Measurements from ENCODE around the gene ZNF710. TPM values are rescaled to one million over a fixed set of nuclear protein-coding genes. Genes with fewer than 3 reads are reported as not detected.

ZNF710 gene
- total RNA-seq, 1 donor from 2014 or later: 26.8 TPM

DNA sequence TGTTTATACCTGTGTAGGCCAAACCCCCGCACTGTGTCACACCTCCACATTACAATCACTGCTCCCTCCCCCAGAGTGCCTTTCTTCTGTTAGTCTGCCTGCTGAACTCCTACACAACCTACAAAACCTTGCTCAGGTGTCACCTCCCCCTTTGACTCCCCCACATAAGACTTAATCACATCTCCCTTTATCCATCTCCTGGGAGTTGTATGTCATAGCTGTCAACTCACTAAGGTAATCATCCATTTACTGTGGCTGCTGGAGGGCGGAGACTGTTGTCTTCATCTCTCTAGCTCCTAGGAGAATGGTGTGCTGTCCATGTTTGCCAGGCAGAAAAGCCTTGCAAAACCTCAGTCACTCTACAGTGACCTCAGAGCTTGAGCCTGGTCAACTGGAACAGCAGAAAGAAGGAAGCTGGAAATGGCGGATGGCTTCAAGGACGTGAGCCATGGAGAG, 43.8 kb downstream of the ZNF710 start:
- TF ChIP-seq, protein P1, sequence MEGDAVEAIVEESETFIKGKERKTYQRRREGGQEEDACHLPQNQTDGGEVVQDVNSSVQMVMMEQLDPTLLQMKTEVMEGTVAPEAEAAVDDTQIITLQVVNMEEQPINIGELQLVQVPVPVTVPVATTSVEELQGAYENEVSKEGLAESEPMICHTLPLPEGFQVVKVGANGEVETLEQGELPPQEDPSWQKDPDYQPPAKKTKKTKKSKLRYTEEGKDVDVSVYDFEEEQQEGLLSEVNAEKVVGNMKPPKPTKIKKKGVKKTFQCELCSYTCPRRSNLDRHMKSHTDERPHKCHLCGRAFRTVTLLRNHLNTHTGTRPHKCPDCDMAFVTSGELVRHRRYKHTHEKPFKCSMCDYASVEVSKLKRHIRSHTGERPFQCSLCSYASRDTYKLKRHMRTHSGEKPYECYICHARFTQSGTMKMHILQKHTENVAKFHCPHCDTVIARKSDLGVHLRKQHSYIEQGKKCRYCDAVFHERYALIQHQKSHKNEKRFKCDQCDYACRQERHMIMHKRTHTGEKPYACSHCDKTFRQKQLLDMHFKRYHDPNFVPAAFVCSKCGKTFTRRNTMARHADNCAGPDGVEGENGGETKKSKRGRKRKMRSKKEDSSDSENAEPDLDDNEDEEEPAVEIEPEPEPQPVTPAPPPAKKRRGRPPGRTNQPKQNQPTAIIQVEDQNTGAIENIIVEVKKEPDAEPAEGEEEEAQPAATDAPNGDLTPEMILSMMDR (IDR thresholded peaks at IDR 0.05; ENCODE audit: insufficient read depth, low read length, poor library complexity, severe bottlenecking): no peak
- Histone ChIP-seq H3K27me3 (ENCODE audit: control insufficient read depth, insufficient read depth, low read length) (no peaks in the 10 kb centered on the region), H3K36me3 (ENCODE audit: control insufficient read depth, insufficient read depth, low read length) (no peaks in the 10 kb centered on the region), H3K4me3 (ENCODE audit: low read depth, low read length) (no peak overlapping the region)
- DNase-seq (ENCODE audit: low read depth): no peak

DNA sequence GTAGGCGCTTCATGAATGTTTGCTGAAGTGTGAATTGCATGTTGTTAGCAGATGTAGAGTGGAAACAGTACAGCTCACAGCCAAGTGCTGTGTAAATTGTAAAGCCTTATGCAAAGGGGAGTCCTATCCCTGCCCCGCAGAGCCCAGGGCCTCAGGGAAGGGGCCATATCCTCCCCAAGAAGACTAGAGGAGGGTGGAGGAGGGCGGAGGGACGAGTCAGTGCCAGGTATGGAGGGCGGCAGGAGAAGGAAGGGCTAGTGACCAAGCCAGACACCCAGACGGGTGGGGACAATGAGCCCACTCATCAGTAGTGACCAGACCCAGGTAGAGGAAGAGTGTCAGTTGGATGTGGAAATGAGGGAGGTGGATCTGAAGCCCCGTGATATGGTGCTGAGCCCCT, 45.2 kb downstream of the ZNF710 start:
- no peak overlapping the region for H3K4me3 ChIP-seq (ENCODE audit: low read depth, low read length)
- H3K36me3 ChIP-seq (ENCODE audit: control insufficient read depth, insufficient read depth, low read length): no peaks in the 10 kb centered on the region
- no peaks in the 10 kb centered on the region for H3K27me3 ChIP-seq (ENCODE audit: control insufficient read depth, insufficient read depth, low read length)
- DNase-seq (ENCODE audit: low read depth): no peak
- TF ChIP-seq, protein P1 (IDR thresholded peaks at IDR 0.05; ENCODE audit: insufficient read depth, low read length, poor library complexity, severe bottlenecking): no peak

DNA sequence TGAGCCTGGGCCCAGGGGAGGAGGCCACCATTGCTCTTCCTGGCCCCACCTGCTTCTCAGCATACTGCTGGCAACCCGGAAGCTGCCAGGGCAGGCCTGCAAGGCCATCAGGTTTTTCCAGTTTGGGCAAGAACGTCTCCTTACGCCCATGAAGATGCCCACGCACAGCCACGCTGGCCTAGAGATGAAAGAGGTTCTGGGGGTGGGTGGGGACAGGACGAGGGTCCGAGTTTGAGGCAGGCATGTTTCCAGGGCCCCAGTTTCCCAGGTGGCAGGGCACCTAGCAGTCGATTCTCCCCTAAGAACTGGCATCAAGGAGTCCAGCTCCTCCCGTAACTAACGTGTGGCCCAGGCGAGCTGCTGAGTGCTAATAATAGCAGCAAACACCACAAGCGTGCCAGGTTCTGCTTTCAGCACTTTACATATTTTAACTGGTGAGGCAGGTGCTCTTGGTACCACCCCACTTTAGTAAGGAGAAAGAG, 45.8 kb downstream of the ZNF710 start:
- TF ChIP-seq, protein P1 (IDR thresholded peaks at IDR 0.05; ENCODE audit: insufficient read depth, low read length, poor library complexity, severe bottlenecking): no peak
- DNase-seq (ENCODE audit: low read depth): no peak
- Histone ChIP-seq H3K36me3 (ENCODE audit: control insufficient read depth, insufficient read depth, low read length) (peaks cover 1% of the 10 kb centered on the region), H3K27me3 (ENCODE audit: control insufficient read depth, insufficient read depth, low read length) (no peaks in the 10 kb centered on the region), H3K4me3 (ENCODE audit: low read depth, low read length) (no peak overlapping the region)

DNA sequence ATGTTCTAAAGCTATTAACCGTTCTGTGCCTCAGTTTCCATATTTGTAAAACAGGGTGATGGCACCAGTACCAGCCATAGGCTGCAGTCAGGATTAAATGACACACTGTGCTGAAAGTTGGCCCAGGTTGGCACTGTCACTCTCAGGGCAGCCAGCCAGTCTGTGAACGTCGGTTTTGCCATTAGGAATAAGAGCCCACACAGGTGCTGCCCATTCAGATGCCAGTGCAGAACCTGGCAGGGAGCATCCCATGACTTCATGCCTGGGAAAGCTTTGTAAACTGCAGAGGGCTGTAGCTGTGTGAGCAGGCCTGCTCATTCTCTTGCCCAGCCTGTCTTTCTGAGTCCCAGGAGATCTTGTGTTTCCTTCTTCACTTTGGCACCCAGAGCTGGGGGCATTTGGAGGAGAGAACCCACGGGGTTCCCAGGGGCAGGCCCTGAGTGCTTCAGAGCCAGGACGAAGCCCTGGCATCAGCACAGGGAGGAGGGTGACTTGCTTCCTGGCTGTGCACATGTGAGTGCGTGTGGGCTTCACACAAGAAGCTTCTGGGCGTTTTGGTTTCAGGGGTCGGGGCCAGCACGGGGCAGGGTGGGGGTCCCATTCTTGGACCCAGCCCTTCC, 46.9 kb downstream of the ZNF710 start:
- Histone ChIP-seq H3K36me3 (ENCODE audit: control insufficient read depth, insufficient read depth, low read length) (peaks cover 1% of the 10 kb centered on the region), H3K27me3 (ENCODE audit: control insufficient read depth, insufficient read depth, low read length) (no peaks in the 10 kb centered on the region), H3K4me3 (ENCODE audit: low read depth, low read length) (no peak overlapping the region)
- no peak for DNase-seq (ENCODE audit: low read depth)
- TF ChIP-seq, protein P1 (IDR thresholded peaks at IDR 0.05; ENCODE audit: insufficient read depth, low read length, poor library complexity, severe bottlenecking): no peak

DNA sequence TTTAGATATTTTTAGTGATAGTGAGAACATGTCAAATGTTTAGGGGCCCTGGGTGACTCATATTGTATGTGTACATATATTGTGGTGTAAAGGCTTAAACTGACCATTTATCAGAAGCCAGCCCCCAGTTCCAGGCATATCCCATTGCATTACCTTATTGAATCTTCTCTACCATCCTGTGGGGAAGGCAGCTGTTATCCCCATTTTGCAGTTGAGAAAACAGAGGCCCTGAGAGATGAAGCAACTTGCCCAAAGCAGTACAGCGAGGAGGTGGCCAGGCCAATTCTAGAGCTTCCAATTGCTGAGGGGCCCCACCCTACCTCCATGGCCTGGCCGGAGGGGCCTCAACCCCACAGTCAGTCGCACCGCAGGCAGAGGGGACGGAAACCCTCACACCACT, 47.9 kb downstream of the ZNF710 start:
- DNase-seq (ENCODE audit: low read depth): no peak
- H3K4me3 ChIP-seq (ENCODE audit: low read depth, low read length): no peak overlapping the region
- TF ChIP-seq, protein P1 (IDR thresholded peaks at IDR 0.05; ENCODE audit: insufficient read depth, low read length, poor library complexity, severe bottlenecking): no peak
- no peaks in the 10 kb centered on the region for H3K27me3 ChIP-seq (ENCODE audit: control insufficient read depth, insufficient read depth, low read length)
- peaks cover 1% of the 10 kb centered on the region for H3K36me3 ChIP-seq (ENCODE audit: control insufficient read depth, insufficient read depth, low read length)
